ENCODE data around the gene TPK1. TPM values are rescaled to one million over a fixed set of nuclear protein-coding genes. Genes with fewer than 3 reads are reported as not detected.

Gene TPK1
- total RNA-seq, 1 experiment from 2014 or later = 3.3 TPM

DNA sequence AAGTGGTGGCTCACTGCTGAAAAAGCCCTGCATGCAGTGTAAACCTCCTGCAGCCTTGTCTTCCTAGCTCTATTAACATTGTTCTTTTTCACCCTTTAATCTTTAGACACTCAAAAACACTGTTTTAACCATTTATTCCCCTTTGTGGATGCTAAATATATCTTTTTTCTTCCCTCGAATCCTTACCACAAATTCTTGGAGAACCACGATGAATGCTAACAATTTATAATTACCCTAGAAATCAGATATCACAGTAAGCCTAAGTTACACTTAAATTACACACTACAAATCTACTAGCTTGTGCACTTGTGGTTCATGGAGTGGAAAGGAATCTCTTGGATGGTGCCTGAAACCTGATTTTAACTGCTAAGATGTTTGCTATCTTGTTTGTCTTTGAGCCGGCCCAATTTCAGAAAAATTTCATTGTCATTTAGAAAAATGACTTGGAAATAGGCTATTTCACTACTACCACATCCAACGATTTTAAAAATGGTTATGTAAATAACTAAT lies 307.3 kb downstream of the TPK1 start:
- Histone ChIP-seq H3K9me3 (ENCODE audit: control insufficient read depth, insufficient read depth, low read depth, low read length) (no peaks in the 10 kb centered on the region), H3K27me3 (ENCODE audit: control insufficient read depth, insufficient read depth, low read length) (no peaks in the 10 kb centered on the region), H3K4me3 (ENCODE audit: low read depth in 2 of 2, low read length in 2 of 2) (no peak overlapping the region), H3K4me1 (ENCODE audit: control insufficient read depth, insufficient read depth, low read length) (no peaks in the 10 kb centered on the region), H3K36me3 (ENCODE audit: control insufficient read depth, insufficient read depth, low read length) (no peaks in the 10 kb centered on the region), H3K27ac (ENCODE audit: low read length) (no peak overlapping the region)
- intact Hi-C loops (cut with micrococcal nuclease; ENCODE audit: unreplicated experiment) = no loop called here
- CTCF ChIA-PET = no interaction called here
- TF ChIP-seq SIN3A (IDR thresholded peaks at IDR 0.05; ENCODE audit: borderline replicate concordance, insufficient read depth, low read depth, low read length) (no peak), POLR2AphosphoS5 (IDR thresholded peaks at IDR 0.05; ENCODE audit: low read depth, low read length) (no peak), TCF7L2 (IDR thresholded peaks at IDR 0.05; ENCODE audit: low read depth, low read length) (no peak)
- TF ChIP-seq, protein P1, sequence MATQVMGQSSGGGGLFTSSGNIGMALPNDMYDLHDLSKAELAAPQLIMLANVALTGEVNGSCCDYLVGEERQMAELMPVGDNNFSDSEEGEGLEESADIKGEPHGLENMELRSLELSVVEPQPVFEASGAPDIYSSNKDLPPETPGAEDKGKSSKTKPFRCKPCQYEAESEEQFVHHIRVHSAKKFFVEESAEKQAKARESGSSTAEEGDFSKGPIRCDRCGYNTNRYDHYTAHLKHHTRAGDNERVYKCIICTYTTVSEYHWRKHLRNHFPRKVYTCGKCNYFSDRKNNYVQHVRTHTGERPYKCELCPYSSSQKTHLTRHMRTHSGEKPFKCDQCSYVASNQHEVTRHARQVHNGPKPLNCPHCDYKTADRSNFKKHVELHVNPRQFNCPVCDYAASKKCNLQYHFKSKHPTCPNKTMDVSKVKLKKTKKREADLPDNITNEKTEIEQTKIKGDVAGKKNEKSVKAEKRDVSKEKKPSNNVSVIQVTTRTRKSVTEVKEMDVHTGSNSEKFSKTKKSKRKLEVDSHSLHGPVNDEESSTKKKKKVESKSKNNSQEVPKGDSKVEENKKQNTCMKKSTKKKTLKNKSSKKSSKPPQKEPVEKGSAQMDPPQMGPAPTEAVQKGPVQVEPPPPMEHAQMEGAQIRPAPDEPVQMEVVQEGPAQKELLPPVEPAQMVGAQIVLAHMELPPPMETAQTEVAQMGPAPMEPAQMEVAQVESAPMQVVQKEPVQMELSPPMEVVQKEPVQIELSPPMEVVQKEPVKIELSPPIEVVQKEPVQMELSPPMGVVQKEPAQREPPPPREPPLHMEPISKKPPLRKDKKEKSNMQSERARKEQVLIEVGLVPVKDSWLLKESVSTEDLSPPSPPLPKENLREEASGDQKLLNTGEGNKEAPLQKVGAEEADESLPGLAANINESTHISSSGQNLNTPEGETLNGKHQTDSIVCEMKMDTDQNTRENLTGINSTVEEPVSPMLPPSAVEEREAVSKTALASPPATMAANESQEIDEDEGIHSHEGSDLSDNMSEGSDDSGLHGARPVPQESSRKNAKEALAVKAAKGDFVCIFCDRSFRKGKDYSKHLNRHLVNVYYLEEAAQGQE (IDR thresholded peaks at IDR 0.05; ENCODE audit: insufficient read depth in 1 of 2, low read depth in 2 of 2, low read length in 1 of 2) = no peak
- TF ChIP-seq, protein P2, sequence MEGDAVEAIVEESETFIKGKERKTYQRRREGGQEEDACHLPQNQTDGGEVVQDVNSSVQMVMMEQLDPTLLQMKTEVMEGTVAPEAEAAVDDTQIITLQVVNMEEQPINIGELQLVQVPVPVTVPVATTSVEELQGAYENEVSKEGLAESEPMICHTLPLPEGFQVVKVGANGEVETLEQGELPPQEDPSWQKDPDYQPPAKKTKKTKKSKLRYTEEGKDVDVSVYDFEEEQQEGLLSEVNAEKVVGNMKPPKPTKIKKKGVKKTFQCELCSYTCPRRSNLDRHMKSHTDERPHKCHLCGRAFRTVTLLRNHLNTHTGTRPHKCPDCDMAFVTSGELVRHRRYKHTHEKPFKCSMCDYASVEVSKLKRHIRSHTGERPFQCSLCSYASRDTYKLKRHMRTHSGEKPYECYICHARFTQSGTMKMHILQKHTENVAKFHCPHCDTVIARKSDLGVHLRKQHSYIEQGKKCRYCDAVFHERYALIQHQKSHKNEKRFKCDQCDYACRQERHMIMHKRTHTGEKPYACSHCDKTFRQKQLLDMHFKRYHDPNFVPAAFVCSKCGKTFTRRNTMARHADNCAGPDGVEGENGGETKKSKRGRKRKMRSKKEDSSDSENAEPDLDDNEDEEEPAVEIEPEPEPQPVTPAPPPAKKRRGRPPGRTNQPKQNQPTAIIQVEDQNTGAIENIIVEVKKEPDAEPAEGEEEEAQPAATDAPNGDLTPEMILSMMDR (IDR thresholded peaks at IDR 0.05) = no peak
- no peak for DNase-seq (ENCODE audit: low read depth, low spot score)
- no TSS peak for BruUV-seq (replicated peaks)
- POLR2A ChIA-PET = interaction anchor here (0.5 kb wide), 1 partner anchor 298 kb away, joined by 3 read pairs; no protein-coding TSS in a partner anchor
- no peak for ATAC-seq
- in situ Hi-C loops (cut with HindIII; ENCODE audit: low pct_unique_long_range_greater_than_20kb, low sequenced_read_pairs) = no loop called here

DNA sequence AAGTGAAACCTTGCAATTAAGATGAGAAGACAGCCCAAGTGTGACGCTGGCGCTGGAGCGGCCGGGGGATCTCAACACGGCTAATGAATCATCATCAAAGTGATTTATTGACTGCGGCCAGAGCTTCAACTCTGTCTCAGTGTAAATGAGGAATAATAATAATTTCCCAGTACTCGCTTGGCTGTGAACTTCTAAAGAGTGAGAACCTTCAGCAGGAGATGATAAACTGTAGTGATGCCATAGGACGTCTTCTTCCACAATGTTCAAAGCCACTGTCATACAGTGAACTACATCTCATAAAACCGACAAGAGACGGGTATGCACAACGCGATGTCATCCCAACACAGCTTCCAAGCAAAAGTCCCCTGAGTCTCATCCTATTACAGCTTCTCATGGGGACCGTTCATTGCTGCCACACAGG lies 308.8 kb downstream of the TPK1 start:
- in situ Hi-C loops (cut with HindIII; ENCODE audit: low pct_unique_long_range_greater_than_20kb, low sequenced_read_pairs) (no loop called here), intact Hi-C loops (cut with micrococcal nuclease; ENCODE audit: unreplicated experiment) (no loop called here)
- H3K9me3 ChIP-seq (ENCODE audit: control insufficient read depth, insufficient read depth, low read depth, low read length) = no peaks in the 10 kb centered on the region
- TF ChIP-seq POLR2AphosphoS5 (IDR thresholded peaks at IDR 0.05; ENCODE audit: low read depth, low read length) = no peak
- no peaks in the 10 kb centered on the region for H3K27me3 ChIP-seq (ENCODE audit: control insufficient read depth, insufficient read depth, low read length)
- CTCF ChIA-PET = no interaction called here
- DNase-seq (ENCODE audit: low read depth, low spot score) = no peak
- no peaks in the 10 kb centered on the region for H3K36me3 ChIP-seq (ENCODE audit: control insufficient read depth, insufficient read depth, low read length)
- POLR2A ChIA-PET = no interaction called here
- H3K4me1 ChIP-seq (ENCODE audit: control insufficient read depth, insufficient read depth, low read length) = no peaks in the 10 kb centered on the region
- H3K4me3 ChIP-seq (ENCODE audit: low read depth in 2 of 2, low read length in 2 of 2) = no peak overlapping the region
- no TSS peak for BruUV-seq (replicated peaks)
- no peak for ATAC-seq
- no peak overlapping the region for H3K27ac ChIP-seq (ENCODE audit: low read length)

DNA sequence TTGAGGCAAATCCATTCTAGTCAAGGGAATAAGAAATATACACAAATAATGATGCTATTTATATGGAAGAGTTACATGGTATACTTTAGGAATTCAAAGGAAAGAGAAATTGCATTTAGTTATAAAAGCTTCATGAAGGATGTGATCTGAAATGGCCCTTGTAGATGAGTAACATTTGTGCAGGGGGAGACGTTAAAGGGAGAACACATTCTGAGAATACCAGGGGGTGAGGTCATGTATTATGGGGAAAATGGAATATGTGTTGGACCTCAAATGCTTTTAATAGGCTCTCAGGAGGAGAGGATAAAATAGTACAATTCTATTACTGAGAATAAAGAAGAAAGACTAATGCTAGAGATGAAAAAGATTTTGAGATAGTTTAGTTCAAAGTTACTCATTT lies 309.9 kb downstream of the TPK1 start:
- no TSS peak for BruUV-seq (replicated peaks)
- H3K27ac ChIP-seq (ENCODE audit: low read length) = no peak overlapping the region
- CTCF ChIA-PET = no interaction called here
- TF ChIP-seq TCF7L2 (IDR thresholded peaks at IDR 0.05; ENCODE audit: low read depth, low read length) = no peak
- TF ChIP-seq, protein P1 (IDR thresholded peaks at IDR 0.05; ENCODE audit: insufficient read depth in 1 of 2, low read depth in 2 of 2, low read length in 1 of 2) = no peak
- in situ Hi-C loops (cut with HindIII; ENCODE audit: low pct_unique_long_range_greater_than_20kb, low sequenced_read_pairs) = no loop called here
- POLR2A ChIA-PET = no interaction called here
- no peak overlapping the region for H3K4me3 ChIP-seq (ENCODE audit: low read depth in 2 of 2, low read length in 2 of 2)
- no peak for ATAC-seq
- H3K36me3 ChIP-seq (ENCODE audit: control insufficient read depth, insufficient read depth, low read length) = no peaks in the 10 kb centered on the region
- H3K9me3 ChIP-seq (ENCODE audit: control insufficient read depth, insufficient read depth, low read depth, low read length) = no peaks in the 10 kb centered on the region
- DNase-seq (ENCODE audit: low read depth, low spot score) = no peak
- H3K27me3 ChIP-seq (ENCODE audit: control insufficient read depth, insufficient read depth, low read length) = no peaks in the 10 kb centered on the region
- H3K4me1 ChIP-seq (ENCODE audit: control insufficient read depth, insufficient read depth, low read length) = no peaks in the 10 kb centered on the region
- intact Hi-C loops (cut with micrococcal nuclease; ENCODE audit: unreplicated experiment) = no loop called here

Data from Panc1 (cell line).